Mesothelial cell of epicardium (in vitro differentiated cells): ENCODE data around the gene SCN7A. TPM values are rescaled to one million over a fixed set of nuclear protein-coding genes. Genes with fewer than 3 reads are reported as not detected.

ENCODE experiments used
- DNase-seq, 2 experiments: peaks; one replicate each; pipeline ENCODE4 v3.0.0; 2021; ENCODE audit warnings: low spot score in 2 of 2; ENCODE audit not compliant: unreplicated experiment in 2 of 2
- H3K27ac Mint-ChIP-seq: 2 replicates; pipeline ENCODE4 v1.8.0; 2021; ENCODE audit warnings: mixed read lengths
- H3K27me3 Mint-ChIP-seq: 2 replicates; pipeline ENCODE4 v1.8.0; 2021; ENCODE audit warnings: low read depth, mixed read lengths
- H3K36me3 Mint-ChIP-seq: 2 replicates; pipeline ENCODE4 v1.8.0; 2021; ENCODE audit warnings: mixed read lengths
- H3K4me1 Mint-ChIP-seq: 2 replicates; pipeline ENCODE4 v1.8.0; 2021; ENCODE audit warnings: mixed read lengths
- H3K4me3 Mint-ChIP-seq: 2 replicates; pipeline ENCODE4 v1.8.0; 2021; ENCODE audit warnings: mild to moderate bottlenecking, moderate library complexity, mixed read lengths
- H3K9me3 Mint-ChIP-seq: 2 replicates; pipeline ENCODE4 v1.8.0; 2021; ENCODE audit warnings: mixed read lengths
- total RNA-seq: library from RNA; stranded (reverse); gene quantifications from 3 replicates; pipeline ENCODE4 v1.2.1, GENCODE V29; 2021
- TF ChIP-seq, protein P1 (sequence below): fragments of 200-600 bp; sonication (generic); IDR thresholded peaks from one replicate; pipeline ENCODE4 v1.5.0; 2021; ENCODE audit warnings: antibody characterized with exemption; ENCODE audit not compliant: unreplicated experiment

The SCN7A gene
- total RNA-seq, 1 donor from 2014 or later: 2.5 TPM

DNA sequence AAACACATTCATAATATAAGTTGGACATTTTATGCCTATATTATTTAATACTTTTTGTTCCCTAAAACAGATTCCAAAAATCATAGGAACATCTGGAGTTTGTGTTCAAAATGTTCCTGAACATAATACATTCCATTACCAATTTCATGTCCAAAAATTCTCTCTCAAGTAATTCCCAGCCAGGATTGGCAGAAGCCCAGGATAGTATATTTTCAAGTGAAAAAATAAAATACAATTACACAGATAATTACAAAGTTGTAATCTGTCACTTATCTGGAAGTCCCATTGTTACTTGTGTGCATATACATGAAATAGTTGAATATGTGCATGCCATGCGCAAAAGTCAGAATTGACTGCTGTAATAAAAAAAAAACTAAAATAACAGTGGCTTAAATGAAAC lies 5.2 kb upstream of the SCN7A start:
- H3K4me3 Mint-ChIP-seq: no peak overlapping the region
- TF ChIP-seq, protein P1, sequence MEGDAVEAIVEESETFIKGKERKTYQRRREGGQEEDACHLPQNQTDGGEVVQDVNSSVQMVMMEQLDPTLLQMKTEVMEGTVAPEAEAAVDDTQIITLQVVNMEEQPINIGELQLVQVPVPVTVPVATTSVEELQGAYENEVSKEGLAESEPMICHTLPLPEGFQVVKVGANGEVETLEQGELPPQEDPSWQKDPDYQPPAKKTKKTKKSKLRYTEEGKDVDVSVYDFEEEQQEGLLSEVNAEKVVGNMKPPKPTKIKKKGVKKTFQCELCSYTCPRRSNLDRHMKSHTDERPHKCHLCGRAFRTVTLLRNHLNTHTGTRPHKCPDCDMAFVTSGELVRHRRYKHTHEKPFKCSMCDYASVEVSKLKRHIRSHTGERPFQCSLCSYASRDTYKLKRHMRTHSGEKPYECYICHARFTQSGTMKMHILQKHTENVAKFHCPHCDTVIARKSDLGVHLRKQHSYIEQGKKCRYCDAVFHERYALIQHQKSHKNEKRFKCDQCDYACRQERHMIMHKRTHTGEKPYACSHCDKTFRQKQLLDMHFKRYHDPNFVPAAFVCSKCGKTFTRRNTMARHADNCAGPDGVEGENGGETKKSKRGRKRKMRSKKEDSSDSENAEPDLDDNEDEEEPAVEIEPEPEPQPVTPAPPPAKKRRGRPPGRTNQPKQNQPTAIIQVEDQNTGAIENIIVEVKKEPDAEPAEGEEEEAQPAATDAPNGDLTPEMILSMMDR: no peak
- H3K9me3 Mint-ChIP-seq: no peaks in the 10 kb centered on the region
- H3K27me3 Mint-ChIP-seq: peaks cover 37% of the 10 kb centered on the region
- peaks cover 4% of the 10 kb centered on the region for H3K4me1 Mint-ChIP-seq
- no peak overlapping the region for H3K27ac Mint-ChIP-seq
- H3K36me3 Mint-ChIP-seq: no peaks in the 10 kb centered on the region
- no peak for DNase-seq

DNA sequence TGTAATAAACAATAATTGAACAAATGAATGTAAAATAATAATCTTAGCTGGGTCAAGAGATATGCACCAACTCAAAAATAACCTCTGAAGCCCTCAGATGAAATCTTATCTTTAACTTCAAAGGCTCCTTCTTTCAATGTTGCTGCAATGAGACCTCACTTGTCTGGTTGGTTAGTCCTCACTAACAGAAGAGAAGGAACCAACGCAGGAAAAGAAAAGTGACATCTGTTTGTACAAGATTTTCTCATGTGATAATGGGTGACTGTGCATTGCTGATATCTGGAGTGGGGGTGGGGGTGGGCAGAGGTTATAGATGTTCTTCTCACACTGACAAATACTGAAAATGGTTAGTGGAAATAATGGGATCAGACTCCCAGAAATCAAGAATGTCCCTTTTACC lies 2.6 kb downstream of the SCN7A start:
- DNase-seq: no peak
- TF ChIP-seq, protein P1: no peak
- H3K4me1 Mint-ChIP-seq: peaks cover 7% of the 10 kb centered on the region
- no peak overlapping the region for H3K27ac Mint-ChIP-seq
- H3K9me3 Mint-ChIP-seq: no peaks in the 10 kb centered on the region
- H3K27me3 Mint-ChIP-seq: peaks cover 66% of the 10 kb centered on the region
- no peaks in the 10 kb centered on the region for H3K36me3 Mint-ChIP-seq
- H3K4me3 Mint-ChIP-seq: no peak overlapping the region

DNA sequence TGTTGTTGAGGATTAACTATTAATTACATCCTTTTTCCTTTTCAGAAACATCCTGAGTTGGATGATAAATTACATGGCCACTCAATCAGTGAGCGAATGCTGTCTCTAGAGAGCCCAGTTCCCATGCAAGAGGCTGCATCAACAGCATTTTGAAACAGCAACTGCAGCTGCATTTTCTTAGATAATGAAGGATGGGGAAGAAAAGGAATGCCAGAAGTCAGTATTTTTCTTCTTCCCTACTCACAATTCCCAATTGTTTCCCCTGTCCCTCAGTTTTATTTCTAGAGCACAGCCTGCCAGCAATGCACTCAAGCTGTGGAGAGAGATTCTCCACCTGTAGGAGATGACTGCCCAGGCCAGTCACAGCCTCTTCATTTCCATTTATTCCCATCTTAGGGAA lies 6.9 kb downstream of the SCN7A start:
- H3K27me3 Mint-ChIP-seq: peaks cover 39% of the 10 kb centered on the region
- no peak for DNase-seq
- H3K36me3 Mint-ChIP-seq: no peaks in the 10 kb centered on the region
- TF ChIP-seq, protein P1: no peak
- no peak overlapping the region for H3K4me3 Mint-ChIP-seq
- H3K27ac Mint-ChIP-seq: no peak overlapping the region
- no peaks in the 10 kb centered on the region for H3K9me3 Mint-ChIP-seq
- H3K4me1 Mint-ChIP-seq: no peaks in the 10 kb centered on the region

DNA sequence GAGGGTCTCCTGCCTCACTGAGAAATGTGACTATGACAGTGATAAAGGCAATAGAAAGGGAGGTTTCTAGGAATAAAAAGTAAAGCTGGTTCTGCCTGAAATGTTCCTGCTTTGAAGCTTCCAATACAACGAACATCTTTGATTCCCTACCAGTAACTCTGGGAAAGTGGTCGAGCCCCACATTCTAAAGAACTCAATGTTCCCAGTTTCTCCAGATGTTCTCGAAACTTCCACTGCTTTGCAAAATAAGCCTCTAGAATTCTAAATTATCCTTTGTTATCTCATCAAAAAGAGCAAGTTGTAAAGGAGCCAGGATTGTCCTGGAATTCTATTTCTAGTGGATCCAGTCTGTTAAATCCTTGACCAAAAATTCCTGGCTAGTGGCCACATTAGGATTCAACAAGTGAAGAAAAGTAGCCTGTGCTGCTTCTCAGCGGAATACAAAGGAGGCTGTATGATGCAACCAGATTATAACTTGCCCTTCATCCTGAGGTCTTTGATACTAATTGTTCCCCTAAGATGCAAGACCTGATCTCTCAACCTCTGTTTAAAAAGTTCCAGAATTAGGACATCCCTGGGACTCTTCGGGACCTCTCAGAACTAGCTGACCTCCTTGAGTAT lies 8.4 kb downstream of the SCN7A start:
- H3K9me3 Mint-ChIP-seq: no peaks in the 10 kb centered on the region
- no peak overlapping the region for H3K4me3 Mint-ChIP-seq
- no peaks in the 10 kb centered on the region for H3K4me1 Mint-ChIP-seq
- DNase-seq: no peak
- peaks cover 25% of the 10 kb centered on the region for H3K27me3 Mint-ChIP-seq
- H3K36me3 Mint-ChIP-seq: no peaks in the 10 kb centered on the region
- TF ChIP-seq, protein P1: no peak
- H3K27ac Mint-ChIP-seq: no peak overlapping the region

DNA sequence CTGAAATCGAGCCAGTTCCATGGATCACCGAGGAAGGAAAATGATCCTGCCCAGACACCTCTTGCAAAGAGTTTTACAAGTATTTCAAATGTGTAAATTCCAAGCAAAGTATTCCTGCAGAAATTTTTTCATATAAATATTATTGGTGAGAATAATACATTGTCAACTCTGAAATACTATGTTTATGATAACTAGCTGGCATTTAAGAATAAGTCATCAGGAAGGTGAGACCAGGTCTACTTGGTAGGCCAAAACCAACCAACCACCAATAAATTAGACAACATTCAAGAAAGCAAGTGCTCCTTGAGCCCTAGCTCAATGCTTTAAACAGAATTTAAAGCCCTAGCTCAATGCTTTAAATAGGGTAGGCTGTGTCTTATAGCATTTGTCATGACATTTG lies 21.7 kb downstream of the SCN7A start:
- TF ChIP-seq, protein P1: no peak
- no peaks in the 10 kb centered on the region for H3K9me3 Mint-ChIP-seq
- DNase-seq: no peak
- H3K4me1 Mint-ChIP-seq: no peaks in the 10 kb centered on the region
- H3K36me3 Mint-ChIP-seq: no peaks in the 10 kb centered on the region
- H3K27me3 Mint-ChIP-seq: peaks cover 5% of the 10 kb centered on the region
- H3K4me3 Mint-ChIP-seq: no peak overlapping the region
- no peak overlapping the region for H3K27ac Mint-ChIP-seq
